H9 (cell line): ENCODE data around the gene STAB1. TPM values are rescaled to one million over a fixed set of nuclear protein-coding genes. Genes with fewer than 3 reads are reported as not detected.
A peak's percentile ranks its signal among the peaks of the same experiment; 100 is the strongest.

ENCODE experiments used
- DNase-seq: peaks from one replicate; pipeline ENCODE4 v3.0.0-alpha.2; 2017
- H2AFZ ChIP-seq: one replicate; pipeline ENCODE4 v1.6.1; 2013; ENCODE audit warnings: mild to moderate bottlenecking, low read length, control low read depth, moderate library complexity
- H2AK5ac ChIP-seq: 2 replicates; pipeline ENCODE4 v1.6.1; 2013; ENCODE audit warnings: low read length, control low read depth, mixed read lengths; ENCODE audit not compliant: insufficient read length
- H2BK120ac ChIP-seq: one replicate; pipeline ENCODE4 v1.6.1; 2013; ENCODE audit warnings: low read depth, mild to moderate bottlenecking, low read length, control low read depth, inconsistent platforms; ENCODE audit not compliant: poor library complexity, severe bottlenecking
- H2BK12ac ChIP-seq: 2 replicates; pipeline ENCODE4 v1.6.1; 2013; ENCODE audit warnings: low read length, control low read depth, mixed read lengths, low read depth; ENCODE audit not compliant: insufficient read length
- H2BK15ac ChIP-seq: 2 replicates; pipeline ENCODE4 v1.6.1; 2013; ENCODE audit warnings: low read depth, low read length, control low read depth
- H2BK20ac ChIP-seq: one replicate; pipeline ENCODE4 v1.6.1; 2013; ENCODE audit warnings: low read depth, mild to moderate bottlenecking, low read length, control low read depth, inconsistent platforms; ENCODE audit not compliant: poor library complexity, severe bottlenecking
- H2BK5ac ChIP-seq: 2 replicates; pipeline ENCODE4 v1.6.1; 2013; ENCODE audit warnings: low read length, control low read depth, mixed read lengths; ENCODE audit not compliant: insufficient read length
- H3K14ac ChIP-seq: 2 replicates; pipeline ENCODE4 v1.6.1; 2013; ENCODE audit warnings: low read length, control low read depth; ENCODE audit not compliant: insufficient read depth
- H3K18ac ChIP-seq: 2 replicates; pipeline ENCODE4 v1.6.1; 2013; ENCODE audit warnings: low read depth, mild to moderate bottlenecking, mixed read lengths, low read length, control low read depth; ENCODE audit not compliant: insufficient read length
- H3K23ac ChIP-seq: 2 replicates; pipeline ENCODE4 v1.6.1; 2013; ENCODE audit warnings: low read length, control low read depth, mixed read lengths, low read depth; ENCODE audit not compliant: insufficient read length
- H3K23me2 ChIP-seq: 2 replicates; pipeline ENCODE4 v1.6.1; 2013; ENCODE audit warnings: low read depth, mild to moderate bottlenecking, mixed read lengths, low read length, control low read depth; ENCODE audit not compliant: insufficient read length, poor library complexity, severe bottlenecking
- H3K27ac ChIP-seq: 2 replicates; pipeline ENCODE4 v1.5.1; 2013; ENCODE audit warnings: low read length, control low read depth, mixed read lengths, low read depth; ENCODE audit not compliant: insufficient read length
- H3K27me3 ChIP-seq: 2 replicates; pipeline ENCODE4 v1.6.1; 2013; ENCODE audit warnings: low read length, control low read depth, inconsistent platforms; ENCODE audit not compliant: insufficient read depth
- H3K4ac ChIP-seq: 2 replicates; pipeline ENCODE4 v1.6.1; 2013; ENCODE audit warnings: low read depth, mild to moderate bottlenecking, control low read depth, inconsistent platforms, low read length, moderate library complexity
- H3K4me1 ChIP-seq: 2 replicates; pipeline ENCODE4 v1.6.1; 2013; ENCODE audit warnings: low read length, control low read depth, inconsistent platforms; ENCODE audit not compliant: insufficient read depth
- H3K4me2 ChIP-seq: 2 replicates; pipeline ENCODE4 v1.6.1; 2013; ENCODE audit warnings: low read length, control low read depth, mixed read lengths; ENCODE audit not compliant: insufficient read length, insufficient read depth
- H3K56ac ChIP-seq: 2 replicates; pipeline ENCODE4 v1.6.1; 2013; ENCODE audit warnings: low read depth, mild to moderate bottlenecking, mixed read lengths, low read length, control low read depth; ENCODE audit not compliant: insufficient read length
- H3K79me1 ChIP-seq: 2 replicates; pipeline ENCODE4 v1.6.1; 2013; ENCODE audit warnings: low read depth, mild to moderate bottlenecking, moderate library complexity, low read length, control low read depth, inconsistent platforms; ENCODE audit not compliant: insufficient read depth, poor library complexity, severe bottlenecking
- H3K79me2 ChIP-seq: 2 replicates; pipeline ENCODE4 v1.6.1; 2013; ENCODE audit warnings: low read length, control low read depth, inconsistent platforms; ENCODE audit not compliant: insufficient read depth
- H3K9ac ChIP-seq: 2 replicates; pipeline ENCODE4 v1.6.1; 2013; ENCODE audit warnings: low read length, control low read depth, mixed read lengths; ENCODE audit not compliant: insufficient read length; ENCODE audit errors: extremely low read depth
- H3K9me3 ChIP-seq: one replicate; pipeline ENCODE4 v1.6.1; 2013; ENCODE audit warnings: low read depth, low read length, inconsistent platforms; ENCODE audit not compliant: control insufficient read depth
- H3T11ph ChIP-seq: one replicate; pipeline ENCODE4 v1.6.1; 2013; ENCODE audit warnings: mild to moderate bottlenecking, low read length, control low read depth, inconsistent platforms
- H4K20me1 ChIP-seq: one replicate; pipeline ENCODE4 v1.6.1; 2013; ENCODE audit not compliant: control insufficient read depth, insufficient read length, insufficient read depth
- H4K5ac ChIP-seq: 2 replicates; pipeline ENCODE4 v1.6.1; 2013; ENCODE audit warnings: low read depth, mild to moderate bottlenecking, mixed read lengths, low read length, control low read depth; ENCODE audit not compliant: insufficient read length
- H4K8ac ChIP-seq: replicated peaks from 2 replicates; pipeline ENCODE4 v1.6.1; 2013; ENCODE audit warnings: low read length, control low read depth, mixed read lengths, low read depth; ENCODE audit not compliant: insufficient read length
- H4K91ac ChIP-seq: 2 replicates; pipeline ENCODE4 v1.6.1; 2013; ENCODE audit warnings: low read depth, mild to moderate bottlenecking, moderate library complexity, mixed read lengths, low read length, control low read depth; ENCODE audit not compliant: insufficient read length
- H3K27ac Mint-ChIP-seq, 3 experiments: 2 replicates in 2 of 3; 3 replicates in 1 of 3; pipeline ENCODE4 v1.8.0; 2020 to 2021; ENCODE audit warnings: mixed read lengths in 3 of 3, mild to moderate bottlenecking in 1 of 3, moderate library complexity in 1 of 3
- H3K27me3 Mint-ChIP-seq: 2 replicates; pipeline ENCODE4 v1.8.0; 2021; ENCODE audit warnings: low read depth, mild to moderate bottlenecking, moderate library complexity, mixed read lengths
- H3K36me3 Mint-ChIP-seq, 3 experiments: 2 replicates in 2 of 3; 3 replicates in 1 of 3; pipeline ENCODE4 v1.8.0; 2020 to 2021; ENCODE audit warnings: low read depth in 3 of 3, mixed read lengths in 3 of 3; ENCODE audit not compliant: insufficient read depth in 1 of 3
- H3K4me1 Mint-ChIP-seq, 2 experiments: 2 replicates each; pipeline ENCODE4 v1.8.0; 2020; ENCODE audit warnings: mixed read lengths in 2 of 2
- H3K4me3 Mint-ChIP-seq, 2 experiments: 2 replicates in 1 of 2; 3 replicates in 1 of 2; pipeline ENCODE4 v1.8.0; 2020 to 2021; ENCODE audit warnings: mild to moderate bottlenecking in 2 of 2, mixed read lengths in 2 of 2, moderate library complexity in 1 of 2
- H3K9me3 Mint-ChIP-seq, 2 experiments: 2 replicates in 1 of 2; 3 replicates in 1 of 2; pipeline ENCODE4 v1.8.0; 2020; ENCODE audit warnings: mild to moderate bottlenecking in 2 of 2, mixed read lengths in 2 of 2, moderate library complexity in 1 of 2
- WGBS: extraction: QIAGEN DNeasy Blood & Tissue Kit; methylation state at CpG from one replicate; pipeline ENCODE4 v1.1.7; 2013; ENCODE audit warnings: missing lambda C conversion rate, low lambda C conversion rate, mixed read lengths; ENCODE audit not compliant: insufficient read length; ENCODE audit errors: extremely low coverage; 5-methylcytosine and 5-hydroxymethylcytosine counted together
- total RNA-seq: library from RNA; stranded (reverse); gene quantifications from 2 replicates; pipeline ENCODE4 v1.2.1, GENCODE V29; 2021
- TF ChIP-seq, protein P1 (sequence below): fragments of 200-600 bp; sonication (generic); conservative IDR thresholded peaks from 3 replicates; pipeline ENCODE4 v1.8.0; 2021; ENCODE audit warnings: antibody characterized with exemption, mild to moderate bottlenecking

STAB1 gene
- total RNA-seq, 1 experiment from 2014 or later = 1.5 TPM

DNA sequence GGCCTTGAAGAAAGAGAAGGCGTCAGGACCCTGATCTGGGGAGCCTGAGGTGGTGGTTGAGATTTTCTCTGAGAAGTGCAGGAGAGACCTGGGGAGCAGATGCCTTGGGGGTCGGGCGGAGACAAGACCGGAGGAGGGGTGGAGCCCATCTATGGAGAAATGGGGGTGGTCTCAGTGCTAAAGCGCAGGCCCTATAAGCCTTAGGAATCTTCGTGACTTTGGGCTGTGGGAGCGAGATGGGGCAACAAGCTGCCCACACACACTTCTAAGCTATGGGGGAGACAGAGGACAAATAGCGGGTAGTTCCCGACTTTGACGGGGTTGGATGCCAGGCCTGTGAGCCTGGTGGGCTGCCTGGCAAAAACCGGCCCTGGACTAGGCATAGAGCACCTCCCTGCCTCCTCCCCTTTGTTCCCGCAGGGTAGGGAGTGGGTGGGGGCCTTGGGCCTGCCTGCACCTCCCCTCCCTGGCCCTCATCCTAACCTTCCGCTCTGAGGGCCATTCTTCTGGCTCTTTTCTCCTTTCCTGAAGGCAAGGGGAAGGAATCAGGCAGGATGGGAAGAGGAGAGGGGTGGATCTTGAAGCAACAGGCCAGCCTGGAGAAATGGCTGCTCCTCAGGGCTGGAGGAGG is 38.9 kb upstream of the STAB1 start:
- H3K79me2 ChIP-seq = peaks cover 4% of the 10 kb centered on the region; the same call in 1 of the 2 replicates
- no peak overlapping the region for H3K14ac ChIP-seq
- no peak overlapping the region for H2BK5ac ChIP-seq
- H3K4me1 Mint-ChIP-seq = peaks cover 29 to 51% of the 10 kb centered on the region in 2 experiments
- H3K27me3 ChIP-seq = no peaks in the 10 kb centered on the region
- TF ChIP-seq, protein P1, sequence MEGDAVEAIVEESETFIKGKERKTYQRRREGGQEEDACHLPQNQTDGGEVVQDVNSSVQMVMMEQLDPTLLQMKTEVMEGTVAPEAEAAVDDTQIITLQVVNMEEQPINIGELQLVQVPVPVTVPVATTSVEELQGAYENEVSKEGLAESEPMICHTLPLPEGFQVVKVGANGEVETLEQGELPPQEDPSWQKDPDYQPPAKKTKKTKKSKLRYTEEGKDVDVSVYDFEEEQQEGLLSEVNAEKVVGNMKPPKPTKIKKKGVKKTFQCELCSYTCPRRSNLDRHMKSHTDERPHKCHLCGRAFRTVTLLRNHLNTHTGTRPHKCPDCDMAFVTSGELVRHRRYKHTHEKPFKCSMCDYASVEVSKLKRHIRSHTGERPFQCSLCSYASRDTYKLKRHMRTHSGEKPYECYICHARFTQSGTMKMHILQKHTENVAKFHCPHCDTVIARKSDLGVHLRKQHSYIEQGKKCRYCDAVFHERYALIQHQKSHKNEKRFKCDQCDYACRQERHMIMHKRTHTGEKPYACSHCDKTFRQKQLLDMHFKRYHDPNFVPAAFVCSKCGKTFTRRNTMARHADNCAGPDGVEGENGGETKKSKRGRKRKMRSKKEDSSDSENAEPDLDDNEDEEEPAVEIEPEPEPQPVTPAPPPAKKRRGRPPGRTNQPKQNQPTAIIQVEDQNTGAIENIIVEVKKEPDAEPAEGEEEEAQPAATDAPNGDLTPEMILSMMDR = no peak
- H3K79me1 ChIP-seq = peaks cover 5% of the 10 kb centered on the region
- no peak overlapping the region for H3K27ac ChIP-seq
- peak overlapping the region; percentile 89 to 96 for H3K4me3 Mint-ChIP-seq
- peaks cover 4% of the 10 kb centered on the region for H3K23me2 ChIP-seq
- no peak overlapping the region for H2BK20ac ChIP-seq
- H3T11ph ChIP-seq = no peak overlapping the region
- DNase-seq = peak; percentile 45
- no peak overlapping the region for H3K18ac ChIP-seq
- no peaks in the 10 kb centered on the region; the same call in 1 of the 2 replicates for H3K27me3 Mint-ChIP-seq
- no peaks in the 10 kb centered on the region; the same call in 1 of the 2 replicates for H3K4me1 ChIP-seq
- H2BK12ac ChIP-seq = no peak overlapping the region
- H2BK15ac ChIP-seq = no peak overlapping the region
- H3K9me3 Mint-ChIP-seq = no peaks in the 10 kb centered on the region
- H4K20me1 ChIP-seq = no peaks in the 10 kb centered on the region
- H3K27ac Mint-ChIP-seq = peak overlapping the region; percentile 76 to 97 (median 86)
- no peak overlapping the region for H3K23ac ChIP-seq
- no peaks in the 10 kb centered on the region for H3K9me3 ChIP-seq
- peak overlapping the region; percentile 58 for H3K4me2 ChIP-seq
- no peak overlapping the region for H3K4ac ChIP-seq
- WGBS = no CpG with 5 or more reads among the region's 13 CpGs
- H2AK5ac ChIP-seq = no peak overlapping the region
- H4K91ac ChIP-seq = no peak overlapping the region
- H3K56ac ChIP-seq = no peak overlapping the region
- H4K5ac ChIP-seq = no peak overlapping the region
- no peak overlapping the region for H4K8ac ChIP-seq
- H3K36me3 Mint-ChIP-seq = peaks cover 21 to 42% (median 39%) of the 10 kb centered on the region in 3 experiments
- H3K9ac ChIP-seq = peak overlapping the region; percentile 72
- H2AFZ ChIP-seq = no peak overlapping the region
- no peak overlapping the region for H2BK120ac ChIP-seq
